CD4-positive, alpha-beta memory T cell (primary cell): ENCODE results near the gene KANK3. TPM values are rescaled to one million over a fixed set of nuclear protein-coding genes. Genes with fewer than 3 reads are reported as not detected.

ENCODE experiments used
- CTCF ChIA-PET: fragments of 350-600 bp; sonication (Branson Sonifier 250); formaldehyde crosslinking; loops from one replicate; lab custom pipeline; 2021; ENCODE audit warnings: inconsistent platforms; ENCODE audit not compliant: partially characterized antibody; lab: Charles Lee
- POLR2A ChIA-PET: fragments of 350-600 bp; sonication (Branson Sonifier 250); formaldehyde crosslinking; loops from one replicate; lab custom pipeline; 2021; ENCODE audit not compliant: partially characterized antibody; lab: Charles Lee
- DNase-seq, 5 donors: peaks; one replicate each; pipeline versions ENCODE4 v3.0.0 to v3.0.0-alpha.2; 2020 to 2022; ENCODE audit warnings: mixed read lengths in 1 of 5
- H3K27ac ChIP-seq: one replicate; pipeline ENCODE4 v1.7.0; 2013; ENCODE audit warnings: low read depth, low read length
- H3K27me3 ChIP-seq: 2 replicates; pipeline ENCODE4 v1.7.0; 2013; ENCODE audit warnings: mild to moderate bottlenecking, low read length, moderate library complexity; ENCODE audit not compliant: insufficient read depth
- H3K36me3 ChIP-seq: 2 replicates; pipeline ENCODE4 v1.7.0; 2013; ENCODE audit warnings: mild to moderate bottlenecking, low read length, moderate library complexity; ENCODE audit not compliant: insufficient read depth
- H3K4me1 ChIP-seq: 2 replicates; pipeline ENCODE4 v1.7.0; 2013; ENCODE audit warnings: mild to moderate bottlenecking, low read length, moderate library complexity; ENCODE audit not compliant: insufficient read depth
- H3K4me3 ChIP-seq, 2 donors: one replicate each; pipeline ENCODE4 v1.7.0; 2013; ENCODE audit warnings: low read length in 2 of 2, mild to moderate bottlenecking in 1 of 2
- H3K9me3 ChIP-seq, 2 donors: one replicate each; pipeline ENCODE4 v1.7.0; 2013; ENCODE audit warnings: low read length in 2 of 2, control low read depth in 1 of 2; ENCODE audit not compliant: control insufficient read depth in 1 of 2
- H3K27ac Mint-ChIP-seq, 7 donors: one replicate each; pipeline ENCODE4 v1.8.0; 2020 to 2021; ENCODE audit warnings: mixed read lengths in 7 of 7, mild to moderate bottlenecking in 6 of 7, inconsistent platforms in 3 of 7, moderate library complexity in 3 of 7
- H3K27me3 Mint-ChIP-seq, 2 donors: one replicate each; pipeline ENCODE4 v1.8.0; 2020 to 2021; ENCODE audit warnings: mixed read lengths in 2 of 2
- H3K36me3 Mint-ChIP-seq, 2 donors: one replicate each; pipeline ENCODE4 v1.8.0; 2020 to 2021; ENCODE audit warnings: mixed read lengths in 2 of 2, inconsistent platforms in 1 of 2, mild to moderate bottlenecking in 1 of 2
- H3K4me1 Mint-ChIP-seq, 4 donors: one replicate each; pipeline ENCODE4 v1.8.0; 2020 to 2021; ENCODE audit warnings: mixed read lengths in 4 of 4, mild to moderate bottlenecking in 1 of 4
- H3K4me3 Mint-ChIP-seq, 8 donors: one replicate each; pipeline ENCODE4 v1.8.0; 2020 to 2021; ENCODE audit warnings: mixed read lengths in 8 of 8, mild to moderate bottlenecking in 7 of 8, moderate library complexity in 6 of 8, inconsistent platforms in 3 of 8
- H3K9me3 Mint-ChIP-seq, 8 donors: one replicate each; pipeline ENCODE4 v1.8.0; 2020 to 2021; ENCODE audit warnings: mixed read lengths in 8 of 8, mild to moderate bottlenecking in 5 of 8, inconsistent platforms in 3 of 8, moderate library complexity in 1 of 8
- intact Hi-C: fragments of 100-400 bp; cut with micrococcal nuclease; formaldehyde crosslinking; loops from one replicate; pipeline ENCODE4 v1.15.1; 2023
- polyA plus RNA-seq, 2 donors: library from polyadenylated mRNA; unstranded; fragments of 300-500 nt; fragmentation: Illumina TruSeq; gene quantifications; one replicate each; pipeline ENCODE4 v1.2.3, GENCODE V29; 2021
- total RNA-seq, 2 experiments: library from RNA; stranded (reverse); gene quantifications; one replicate each; pipeline ENCODE4 v1.2.3, GENCODE V29; 2021

KANK3 gene
- total and polyA plus RNA-seq, 4 experiments from 2014 or later: 1.1 to 6.3 (median 3.4) TPM

DNA sequence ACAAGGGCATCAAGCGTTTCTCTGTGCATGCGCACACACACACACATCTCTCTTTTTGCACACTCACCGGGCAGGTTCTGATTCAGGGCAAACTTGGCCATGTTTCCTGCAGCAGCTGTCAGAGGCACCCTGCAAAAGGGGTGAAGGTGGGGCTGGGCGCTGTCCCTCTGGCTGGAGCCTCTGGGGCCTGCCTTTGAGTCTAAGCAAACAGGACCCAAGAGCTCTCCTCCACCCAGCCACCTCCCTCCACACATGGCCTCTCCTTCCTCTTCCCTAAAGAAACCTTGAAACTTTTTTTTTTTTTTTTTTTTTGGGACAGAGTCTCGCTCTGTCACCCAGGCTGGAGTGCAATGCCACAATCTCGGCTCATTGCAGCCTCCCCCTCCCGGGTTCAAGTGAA is 5.3 kb downstream of the KANK3 start:
- ChIA-PET POLR2A (no interaction called here), CTCF (no interaction called here)
- H3K36me3 ChIP-seq: no peaks in the 10 kb centered on the region
- Mint-ChIP-seq H3K36me3 (no peaks in the 10 kb centered on the region), H3K27ac (no peak overlapping the region), H3K4me3 (no peak overlapping the region), H3K9me3 (no peaks in the 10 kb centered on the region), H3K4me1 (peaks cover 4 to 19% (median 9%) of the 10 kb centered on the region in 4 donors), H3K27me3 (peaks cover 8 to 13% of the 10 kb centered on the region in 2 donors)
- H3K27me3 ChIP-seq: peaks cover 9% of the 10 kb centered on the region
- intact Hi-C loops: no loop called here
- no peaks in the 10 kb centered on the region for H3K9me3 ChIP-seq
- peaks cover 11% of the 10 kb centered on the region for H3K4me1 ChIP-seq
- DNase-seq: no peak
- H3K27ac ChIP-seq: no peak overlapping the region
- no peak overlapping the region for H3K4me3 ChIP-seq

GRCh38 chr19:8336660-8337059 is 6.4 kb downstream of the KANK3 start:
- ChIA-PET CTCF (interaction anchor here (1.1 kb wide), 1 partner anchor 19 kb away, joined by 4 read pairs; no protein-coding TSS in a partner anchor), POLR2A (no interaction called here)
- no peak overlapping the region for H3K27ac ChIP-seq
- H3K27me3 Mint-ChIP-seq: peaks cover 8 to 13% of the 10 kb centered on the region in 2 donors
- H3K9me3 ChIP-seq: no peaks in the 10 kb centered on the region
- intact Hi-C loops: no loop called here
- H3K4me1 Mint-ChIP-seq: peaks cover 4 to 15% (median 9%) of the 10 kb centered on the region in 4 donors
- no peak overlapping the region for H3K4me3 ChIP-seq
- peaks cover 9% of the 10 kb centered on the region for H3K27me3 ChIP-seq
- H3K9me3 Mint-ChIP-seq: no peaks in the 10 kb centered on the region
- no peaks in the 10 kb centered on the region for H3K36me3 Mint-ChIP-seq
- no peak overlapping the region for H3K27ac Mint-ChIP-seq
- peak overlapping the region in 1 of 8 donors; percentile 7 for H3K4me3 Mint-ChIP-seq
- H3K36me3 ChIP-seq: no peaks in the 10 kb centered on the region
- peaks cover 7% of the 10 kb centered on the region for H3K4me1 ChIP-seq
- DNase-seq: no peak

DNA sequence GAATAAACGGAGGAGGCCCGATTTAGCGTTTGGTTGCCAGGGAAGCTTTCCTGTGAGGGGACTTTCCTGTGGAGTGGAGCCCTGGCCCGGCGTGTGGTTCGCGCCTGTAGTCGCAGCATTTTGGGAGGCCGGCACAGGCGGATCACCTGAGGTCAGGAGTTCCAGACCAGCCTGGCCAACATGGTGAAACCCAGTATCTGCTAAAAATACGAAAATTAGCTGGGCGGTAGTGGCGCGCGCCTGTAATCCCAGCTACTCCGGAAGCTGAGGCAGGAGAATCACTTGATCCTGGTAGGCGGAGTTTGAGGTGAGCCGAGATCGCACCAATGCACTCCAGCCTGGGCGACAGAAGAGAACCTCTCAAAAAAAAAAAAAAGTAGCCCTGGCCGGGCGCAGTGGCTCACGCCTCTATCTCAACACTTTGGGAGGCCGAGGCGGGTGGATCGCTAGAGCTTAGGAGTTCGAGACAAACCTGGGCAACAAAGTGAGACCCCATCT is 6.9 kb downstream of the KANK3 start:
- ChIA-PET CTCF (interaction anchor here (1.1 kb wide), 1 partner anchor 19 kb away, joined by 4 read pairs; no protein-coding TSS in a partner anchor), POLR2A (no interaction called here)
- Mint-ChIP-seq H3K4me1 (peaks cover 4 to 14% (median 9%) of the 10 kb centered on the region in 4 donors), H3K4me3 (peak overlapping the region; percentile 9 to 73 (median 64)), H3K9me3 (no peaks in the 10 kb centered on the region), H3K27me3 (peaks cover 8 to 13% of the 10 kb centered on the region in 2 donors), H3K36me3 (no peaks in the 10 kb centered on the region), H3K27ac (no peak overlapping the region)
- Histone ChIP-seq H3K4me3 (no peak overlapping the region), H3K36me3 (no peaks in the 10 kb centered on the region), H3K27me3 (peaks cover 9% of the 10 kb centered on the region), H3K4me1 (peaks cover 7% of the 10 kb centered on the region), H3K27ac (no peak overlapping the region), H3K9me3 (no peaks in the 10 kb centered on the region)
- no peak for DNase-seq
- intact Hi-C loops: no loop called here

DNA sequence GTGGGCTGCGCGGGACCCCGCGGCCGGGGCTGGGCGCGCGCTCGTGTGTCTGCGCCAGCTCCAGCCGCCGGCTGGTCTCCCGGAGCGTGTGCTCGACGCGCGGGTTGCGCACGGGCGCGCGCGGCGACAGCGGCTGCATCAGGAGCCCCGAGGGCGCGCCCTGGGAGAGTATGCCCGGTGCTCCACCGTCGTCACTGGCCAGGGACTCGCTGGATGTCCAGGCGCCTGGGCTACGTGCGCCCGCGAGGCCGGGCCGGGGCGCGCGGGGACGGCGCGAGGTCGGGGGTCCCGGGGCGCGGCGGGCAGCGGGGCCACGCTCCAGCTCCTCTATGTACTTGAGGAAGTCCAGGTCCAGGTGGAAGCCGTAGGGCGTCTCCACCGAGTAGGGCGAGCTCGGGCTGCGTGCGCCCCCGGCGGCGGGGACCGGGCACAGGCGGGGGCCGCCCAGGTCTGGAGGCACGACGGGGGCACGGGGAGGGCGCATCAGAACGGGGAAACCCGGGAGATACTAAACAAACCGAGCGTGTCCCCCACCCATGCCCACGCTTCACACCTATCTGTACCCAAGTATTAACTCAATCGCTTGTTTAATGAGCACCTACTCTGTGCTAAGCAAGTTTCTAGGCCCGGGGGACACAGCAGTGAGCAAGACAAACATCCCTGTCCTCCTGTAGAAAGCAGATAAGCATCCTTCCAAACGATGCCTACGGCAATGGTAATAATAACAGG is 7.6 kb downstream of the KANK3 start:
- Mint-ChIP-seq H3K27ac (peak overlapping the region in 1 of 7 donors; percentile 16), H3K36me3 (no peaks in the 10 kb centered on the region), H3K4me1 (peaks cover 4 to 10% (median 7%) of the 10 kb centered on the region in 4 donors), H3K27me3 (peaks cover 8 to 13% of the 10 kb centered on the region in 2 donors), H3K4me3 (peak overlapping the region; percentile 9 to 73 (median 64)), H3K9me3 (no peaks in the 10 kb centered on the region)
- CTCF ChIA-PET: interaction anchor here (1.1 kb wide), 1 partner anchor 20 kb away, joined by 4 read pairs; no protein-coding TSS in a partner anchor
- POLR2A ChIA-PET: no interaction called here
- Histone ChIP-seq H3K4me3 (no peak overlapping the region), H3K27ac (no peak overlapping the region), H3K4me1 (peaks cover 7% of the 10 kb centered on the region), H3K9me3 (no peaks in the 10 kb centered on the region), H3K27me3 (peaks cover 9% of the 10 kb centered on the region), H3K36me3 (no peaks in the 10 kb centered on the region)
- DNase-seq: peak in 4 of 5 donors; percentile 9 to 60 (median 20)
- intact Hi-C loops: no loop called here

- ChIA-PET POLR2A (no interaction called here), CTCF (interaction anchor here (0.7 to 1.3 kb wide), 4 partner anchors 17 to 66 kb away, joined by 3 to 6 read pairs (median 3); no protein-coding TSS in a partner anchor)
- peak overlapping the region in 2 of 8 donors; percentile 17 to 43 for H3K4me3 Mint-ChIP-seq
Measured at GRCh38 chr19:8334458-8335342, 8.4 kb downstream of the KANK3 start.

DNA sequence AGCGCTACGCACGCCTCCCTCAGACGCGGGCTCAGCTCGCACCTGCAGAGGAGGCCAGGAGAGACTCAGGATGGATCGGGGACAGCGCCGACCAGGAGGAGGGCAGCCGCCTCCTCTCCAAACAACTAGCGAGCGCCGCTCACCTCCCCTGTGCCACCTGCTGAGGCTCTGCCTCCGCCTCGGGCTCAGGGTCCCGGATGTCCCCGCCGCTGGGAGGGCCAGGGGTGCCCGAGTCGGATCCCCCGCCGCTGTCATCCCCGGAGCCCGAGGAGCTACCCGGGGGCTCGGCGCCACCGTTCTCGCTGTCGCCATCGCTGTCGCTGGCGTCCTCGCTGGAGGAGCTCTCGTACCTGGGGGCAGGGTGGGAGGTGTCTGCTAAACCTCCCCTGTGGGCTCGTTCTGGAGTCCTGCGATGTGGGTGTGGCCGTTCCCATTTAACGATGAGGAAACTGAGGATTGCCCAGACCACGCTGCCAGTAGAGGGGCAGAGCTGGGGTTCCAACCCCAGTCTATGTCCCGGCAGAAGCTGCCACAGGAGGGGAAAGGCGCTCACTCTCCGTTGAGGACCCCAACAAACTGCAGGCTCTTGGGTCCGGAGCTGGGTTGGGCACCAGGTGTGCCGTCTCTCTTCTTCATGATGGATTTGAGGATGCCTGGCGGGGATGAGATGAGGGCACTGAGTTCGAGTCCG is 9.2 kb downstream of the KANK3 start:
- Histone ChIP-seq H3K4me3 (no peak overlapping the region), H3K27ac (no peak overlapping the region), H3K4me1 (peaks cover 7% of the 10 kb centered on the region), H3K27me3 (peaks cover 9% of the 10 kb centered on the region), H3K36me3 (no peaks in the 10 kb centered on the region), H3K9me3 (no peaks in the 10 kb centered on the region)
- CTCF ChIA-PET: interaction anchor here (0.7 to 1.3 kb wide), 4 partner anchors 18 to 66 kb away, joined by 3 to 6 read pairs (median 3); no protein-coding TSS in a partner anchor
- Mint-ChIP-seq H3K4me1 (peaks cover 4 to 10% (median 5%) of the 10 kb centered on the region in 4 donors), H3K4me3 (peak overlapping the region in 2 of 8 donors; percentile 17 to 43), H3K27me3 (peaks cover 8 to 11% of the 10 kb centered on the region in 2 donors), H3K9me3 (no peaks in the 10 kb centered on the region), H3K36me3 (no peaks in the 10 kb centered on the region), H3K27ac (no peak overlapping the region)
- intact Hi-C loops: no loop called here
- DNase-seq: no peak
- POLR2A ChIA-PET: no interaction called here

More at GRCh38 chr19:8334458-8335342, 8.4 kb downstream of the KANK3 start:
- H3K36me3 Mint-ChIP-seq: no peaks in the 10 kb centered on the region
- H3K4me1 ChIP-seq: peaks cover 7% of the 10 kb centered on the region
- no peak overlapping the region for H3K4me3 ChIP-seq
- H3K27ac Mint-ChIP-seq: no peak overlapping the region
- H3K36me3 ChIP-seq: no peaks in the 10 kb centered on the region
- peaks cover 8 to 13% of the 10 kb centered on the region in 2 donors for H3K27me3 Mint-ChIP-seq
- H3K9me3 Mint-ChIP-seq: no peaks in the 10 kb centered on the region
- H3K9me3 ChIP-seq: no peaks in the 10 kb centered on the region
- peaks cover 4 to 10% (median 5%) of the 10 kb centered on the region in 4 donors for H3K4me1 Mint-ChIP-seq
- intact Hi-C loops: no loop called here
- peak in 2 of 5 donors; percentile 8 to 12 for DNase-seq
- peaks cover 9% of the 10 kb centered on the region for H3K27me3 ChIP-seq
- H3K27ac ChIP-seq: no peak overlapping the region
